COLO668 (cell line): ENCODE measurements around the gene ADTRP.

Experiments
- DNase-seq: peaks from one replicate; lab custom pipeline; 2025; ENCODE audit not compliant: unreplicated experiment; lab: John Stamatoyannopoulos, UW

The ADTRP gene

DNA sequence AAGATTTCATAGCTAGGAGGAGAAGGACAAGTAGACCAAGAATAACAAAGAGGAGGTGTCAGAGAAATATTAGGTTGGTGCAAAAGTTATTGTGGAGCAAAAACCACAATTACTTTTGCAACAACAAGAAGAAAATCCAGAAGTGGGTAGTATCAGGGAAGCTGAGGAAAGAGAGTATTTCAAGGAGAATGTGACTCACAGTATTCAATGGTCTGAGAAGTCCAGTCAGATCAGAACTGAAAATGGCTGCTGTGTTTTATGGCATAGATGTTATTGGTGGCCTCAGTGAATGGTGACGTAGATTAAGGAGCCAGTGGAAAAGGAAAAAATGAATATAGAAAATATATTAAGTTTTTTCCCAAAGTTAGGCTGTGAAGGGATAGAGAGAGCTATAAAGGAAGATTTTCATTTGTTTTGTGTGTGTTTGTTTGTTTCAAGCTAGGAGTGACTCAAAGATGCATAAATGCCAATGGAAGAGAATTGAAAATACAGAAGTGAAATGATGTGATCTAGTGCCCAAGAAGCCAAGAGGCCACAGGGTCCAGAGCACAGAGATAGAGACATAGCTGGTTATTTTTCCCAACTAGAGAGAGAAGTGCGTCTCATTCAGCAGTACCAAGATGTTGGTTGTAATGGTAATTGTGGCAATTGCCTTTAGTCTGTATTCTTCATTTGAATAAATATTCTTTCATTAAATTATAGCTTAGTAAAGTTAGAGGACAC lies 112.8 kb downstream of the ADTRP start:
- no peak for DNase-seq
